ENCODE measurements around the gene IL1RAP.

Gene IL1RAP

GRCh38 chr3:190686011-190686410 is 172.1 kb downstream of the IL1RAP start:
- TF ChIP-seq ZNF274 (IDR thresholded peaks at IDR 0.05; ENCODE audit: low read depth, low read length): no peak
- H3K4me3 ChIP-seq (ENCODE audit: low read length): no peak overlapping the region

- no peak for TF ChIP-seq ZNF274 (IDR thresholded peaks at IDR 0.05; ENCODE audit: low read depth, low read length)
- H3K4me3 ChIP-seq (ENCODE audit: low read length): no peak overlapping the region
Observed at GRCh38 chr3:190690246-190690645, 176.4 kb downstream of the IL1RAP start.

DNA sequence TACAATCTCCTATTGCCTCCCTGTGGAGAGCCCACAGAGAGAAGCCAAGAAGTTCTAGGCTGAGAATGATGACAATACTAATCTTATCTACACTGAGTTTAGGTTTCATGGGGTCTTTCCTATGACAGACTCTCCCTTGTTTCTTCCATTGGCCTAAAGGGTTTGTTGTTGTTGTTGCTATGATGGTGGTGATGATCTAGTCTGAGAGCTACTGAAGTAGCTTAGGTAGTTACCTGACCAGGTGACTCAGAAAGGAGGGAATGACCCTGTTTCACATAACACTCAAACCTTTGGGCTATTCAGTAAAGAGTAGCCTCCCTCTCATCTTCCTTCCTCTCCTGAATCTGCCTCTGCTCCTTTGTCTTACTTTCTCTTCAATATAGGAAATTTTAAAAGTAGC is 178.4 kb downstream of the IL1RAP start:
- H3K4me3 ChIP-seq (ENCODE audit: low read length): no peak overlapping the region
- no peak for TF ChIP-seq ZNF274 (IDR thresholded peaks at IDR 0.05; ENCODE audit: low read depth, low read length)

DNA sequence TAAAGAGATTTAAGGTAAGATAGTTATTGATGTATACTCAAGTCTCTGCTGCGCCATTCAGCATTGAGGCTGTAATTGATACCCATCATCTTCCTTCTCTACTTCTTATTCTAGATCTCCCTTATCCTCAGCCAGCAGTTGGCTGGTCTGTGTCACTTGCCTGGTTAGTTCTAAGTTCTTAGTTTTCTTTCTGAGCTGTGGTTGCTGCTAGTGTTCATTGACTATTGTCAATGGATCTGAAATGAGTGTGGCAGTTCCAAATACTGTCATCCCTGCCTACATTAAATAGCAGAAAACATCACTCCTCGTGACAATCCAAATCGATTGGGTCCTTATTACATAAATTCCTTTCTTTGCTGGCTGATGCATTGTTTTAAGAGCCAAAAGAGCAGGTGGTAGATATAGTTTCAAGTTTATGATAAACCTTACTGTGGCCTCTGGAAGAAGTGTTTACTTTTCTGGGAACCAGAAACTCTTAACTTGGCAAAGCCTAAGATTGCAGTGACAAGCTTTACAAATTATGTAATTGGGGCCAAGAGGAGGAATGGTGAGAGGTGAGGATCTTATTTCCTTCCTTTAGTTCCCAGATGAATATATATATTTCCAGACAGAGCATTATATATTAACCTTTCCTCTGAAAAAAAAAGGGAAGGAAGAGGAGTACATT is 180.6 kb downstream of the IL1RAP start:
- TF ChIP-seq ZNF274 (IDR thresholded peaks at IDR 0.05; ENCODE audit: low read depth, low read length): no peak
- H3K4me3 ChIP-seq (ENCODE audit: low read length): no peak overlapping the region

DNA sequence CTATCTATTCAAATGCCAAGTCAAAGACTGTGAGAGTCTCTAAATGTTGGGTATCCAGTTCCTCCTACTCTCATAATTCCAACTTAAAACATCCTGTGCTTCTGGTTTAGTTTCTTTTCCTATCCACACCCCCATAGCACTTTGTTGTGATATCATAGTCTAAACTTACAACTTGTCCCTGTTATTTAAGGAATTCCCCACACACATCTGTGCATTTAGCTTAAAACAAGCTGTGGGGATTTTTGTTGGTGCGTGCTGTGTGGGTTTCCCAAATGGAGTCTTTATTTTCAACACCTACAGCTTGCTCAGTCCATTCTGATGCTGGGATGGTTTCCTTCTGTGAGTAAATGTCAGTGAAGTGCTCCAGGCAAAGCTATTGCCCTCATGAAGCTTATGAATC is 181.3 kb downstream of the IL1RAP start:
- no peak for TF ChIP-seq ZNF274 (IDR thresholded peaks at IDR 0.05; ENCODE audit: low read depth, low read length)
- no peak overlapping the region for H3K4me3 ChIP-seq (ENCODE audit: low read length)

DNA sequence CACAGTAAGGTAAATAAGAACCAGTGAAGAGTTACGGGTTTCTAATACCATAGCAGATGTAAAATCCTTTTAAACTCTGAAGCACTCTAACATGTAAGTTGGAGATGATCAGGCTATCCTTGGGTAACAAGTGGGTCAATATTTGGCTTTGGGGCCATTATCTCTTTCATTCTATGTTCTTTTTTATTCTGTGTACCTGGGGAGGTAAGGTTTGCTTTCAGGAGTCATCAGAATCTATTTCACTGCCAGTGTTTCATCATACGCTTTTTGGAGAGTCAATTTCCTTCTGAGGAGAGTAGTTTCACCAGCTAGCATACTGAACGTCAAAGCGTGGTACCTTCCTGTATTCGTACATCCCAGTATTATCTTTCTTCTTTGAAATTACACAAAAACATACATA is 182.1 kb downstream of the IL1RAP start:
- H3K4me3 ChIP-seq (ENCODE audit: low read length): no peak overlapping the region
- no peak for TF ChIP-seq ZNF274 (IDR thresholded peaks at IDR 0.05; ENCODE audit: low read depth, low read length)

DNA sequence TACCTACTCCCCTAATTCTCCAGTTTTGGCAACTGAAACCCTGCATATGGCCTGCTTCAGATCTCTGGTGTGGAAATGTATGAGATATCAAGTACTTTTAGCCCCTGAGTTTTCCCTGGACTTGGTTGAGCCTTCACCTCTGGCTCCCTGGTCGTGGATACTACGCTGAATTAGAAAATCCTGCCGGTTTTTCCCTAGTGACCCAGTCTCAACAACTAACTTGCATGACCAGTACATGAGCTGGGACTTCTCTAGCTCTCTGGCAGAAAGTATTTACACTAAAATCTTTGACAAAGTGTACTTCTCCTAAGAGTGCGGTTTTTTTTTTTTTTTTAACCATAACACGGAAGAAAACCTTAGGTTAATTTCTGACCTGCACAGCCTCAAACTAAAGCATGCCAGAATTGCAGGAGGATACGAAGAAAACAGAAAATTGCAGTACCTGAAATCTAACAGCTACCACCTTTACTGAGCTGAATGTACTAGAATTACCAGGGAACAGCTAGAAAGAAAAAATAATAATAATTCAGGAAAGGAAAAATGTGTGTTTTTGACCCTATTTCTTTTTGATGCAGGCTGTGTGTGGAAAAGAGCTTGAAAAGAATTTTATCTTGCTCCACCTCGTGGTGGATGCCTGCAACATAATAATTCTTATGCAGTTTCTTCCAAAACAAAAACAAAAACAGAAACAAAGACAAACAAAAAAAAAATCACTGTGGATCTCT is 183.1 kb downstream of the IL1RAP start:
- TF ChIP-seq ZNF274 (IDR thresholded peaks at IDR 0.05; ENCODE audit: low read depth, low read length): no peak
- H3K4me3 ChIP-seq (ENCODE audit: low read length): no peak overlapping the region

GRCh38 chr3:190697502-190697830 is 183.6 kb downstream of the IL1RAP start:
- no peak for TF ChIP-seq ZNF274 (IDR thresholded peaks at IDR 0.05; ENCODE audit: low read depth, low read length)
- no peak overlapping the region for H3K4me3 ChIP-seq (ENCODE audit: low read length)

DNA sequence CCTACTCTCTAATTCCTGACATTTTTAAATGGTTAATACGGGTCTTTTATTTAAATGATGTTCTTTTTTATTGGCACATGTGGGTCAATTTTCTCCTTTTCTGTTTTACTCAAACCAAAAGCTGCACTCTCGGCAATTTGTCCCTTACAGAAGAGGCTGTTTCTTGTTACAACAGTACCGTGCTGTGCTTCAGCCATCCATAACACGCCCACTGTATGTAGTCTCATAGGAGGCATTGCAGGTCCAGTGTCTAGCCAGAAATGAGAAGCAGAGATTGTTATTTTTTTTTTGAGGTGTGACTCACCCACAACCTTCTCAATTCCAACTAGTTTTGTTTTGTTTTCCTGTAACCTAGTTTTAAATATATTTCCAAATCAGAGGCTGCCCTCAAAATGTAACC is 184.0 kb downstream of the IL1RAP start:
- H3K4me3 ChIP-seq (ENCODE audit: low read length): no peak overlapping the region
- TF ChIP-seq ZNF274 (IDR thresholded peaks at IDR 0.05; ENCODE audit: low read depth, low read length): no peak

DNA sequence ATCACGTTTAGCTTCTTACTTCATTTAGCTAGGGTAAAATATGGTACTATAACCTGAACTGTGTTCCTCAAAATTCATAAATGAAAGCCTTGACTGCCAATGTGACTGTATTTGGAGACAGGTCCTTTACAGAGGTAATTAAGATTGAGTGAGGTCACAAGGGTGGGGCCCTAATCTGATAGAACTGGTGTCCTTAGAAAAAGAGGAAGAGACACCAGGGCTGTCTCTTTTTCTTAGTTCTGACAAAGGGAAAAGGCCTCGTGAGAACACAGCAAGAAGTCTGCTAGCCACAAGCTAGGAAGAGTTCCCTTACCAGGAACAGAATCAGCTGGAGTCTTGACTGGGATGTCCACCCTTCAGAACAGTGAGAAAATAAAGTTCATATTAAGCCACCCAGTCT is 185.9 kb downstream of the IL1RAP start:
- no peak overlapping the region for H3K4me3 ChIP-seq (ENCODE audit: low read length)
- TF ChIP-seq ZNF274 (IDR thresholded peaks at IDR 0.05; ENCODE audit: low read depth, low read length): no peak

- no peak overlapping the region for H3K4me3 ChIP-seq (ENCODE audit: low read length)
- no peak for TF ChIP-seq ZNF274 (IDR thresholded peaks at IDR 0.05; ENCODE audit: low read depth, low read length)
Observed at GRCh38 chr3:190701096-190701532, 187.2 kb downstream of the IL1RAP start.

- no peak overlapping the region for H3K4me3 ChIP-seq (ENCODE audit: low read length)
- TF ChIP-seq ZNF274 (IDR thresholded peaks at IDR 0.05; ENCODE audit: low read depth, low read length): no peak
Observed at GRCh38 chr3:190706582-190706981, 192.7 kb downstream of the IL1RAP start.

Measured in GM08714 (cell line).